HG02678 (cell line): ENCODE results near the gene AKR1C8.

Experiments used
- ATAC-seq: cut with Tn5 transposase; IDR thresholded peaks from one replicate; pipeline ENCODE4 v1.9.1; 2021; ENCODE audit warnings: mild to moderate bottlenecking, moderate library complexity; ENCODE audit not compliant: unreplicated experiment

The AKR1C8 gene

DNA sequence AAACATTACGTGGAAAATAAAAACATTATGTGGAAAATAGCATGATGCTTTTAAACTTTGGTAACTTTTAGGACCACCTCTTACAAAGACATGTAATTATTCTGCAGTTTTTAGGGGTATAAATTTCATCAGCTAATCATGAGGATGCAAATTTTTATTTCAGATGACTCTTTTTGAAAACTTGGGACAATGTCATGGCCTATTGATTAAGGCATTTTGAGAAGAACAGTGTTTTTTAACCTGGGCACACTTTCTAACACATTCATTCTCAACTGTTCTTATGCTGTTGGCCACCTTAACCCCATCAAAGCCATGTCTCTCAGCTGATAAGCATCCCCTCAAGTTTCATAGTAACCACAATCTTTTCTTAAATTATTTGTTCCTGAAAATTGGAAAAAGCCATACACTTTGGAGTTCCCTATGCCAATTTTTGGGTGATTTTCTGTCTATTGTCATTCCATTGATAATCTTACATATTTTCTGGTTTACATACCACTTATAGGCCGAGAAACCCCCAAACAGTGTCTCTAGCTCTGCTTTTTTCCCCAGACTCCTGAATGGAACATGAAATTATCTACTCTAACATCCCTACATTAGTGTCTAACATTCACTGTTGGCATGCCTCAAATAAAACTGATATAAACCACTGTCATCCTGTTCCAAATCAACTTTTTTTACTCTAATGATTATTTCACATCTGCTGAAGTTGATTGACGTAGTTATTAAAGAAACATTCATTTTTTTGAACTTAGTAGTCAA lies 76.1 kb downstream of the AKR1C8 start:
- ATAC-seq: no peak

DNA sequence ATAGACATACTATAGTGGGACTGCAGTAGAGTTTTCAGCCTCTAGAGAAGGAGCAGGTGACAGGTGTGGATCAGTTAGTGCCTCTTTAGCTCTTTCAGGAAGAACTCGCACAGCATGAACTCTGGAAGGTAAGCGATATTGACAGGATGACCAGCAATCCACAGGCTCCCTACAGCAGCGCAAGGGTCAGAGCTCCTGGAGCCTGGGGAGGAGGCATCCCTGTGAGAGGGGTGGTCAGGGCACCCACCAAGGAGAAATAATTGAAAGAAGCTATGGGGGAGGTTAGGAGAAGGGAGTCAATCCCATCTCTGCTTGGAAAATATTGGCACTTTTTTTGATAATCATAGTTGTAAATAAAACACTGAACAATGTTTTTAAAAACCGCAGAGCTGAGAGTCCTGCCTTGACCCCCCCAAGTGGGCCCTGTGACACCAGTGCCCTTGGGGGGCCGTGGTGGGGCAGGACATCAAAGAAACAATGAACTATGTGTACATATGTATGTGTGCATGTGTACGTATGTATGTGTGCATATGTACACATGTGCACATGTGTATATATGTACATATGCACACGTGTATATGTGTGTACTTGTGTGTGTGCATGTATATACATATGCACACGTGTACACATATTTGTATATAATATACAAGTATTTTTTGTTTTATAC lies 77.0 kb downstream of the AKR1C8 start:
- no peak for ATAC-seq

DNA sequence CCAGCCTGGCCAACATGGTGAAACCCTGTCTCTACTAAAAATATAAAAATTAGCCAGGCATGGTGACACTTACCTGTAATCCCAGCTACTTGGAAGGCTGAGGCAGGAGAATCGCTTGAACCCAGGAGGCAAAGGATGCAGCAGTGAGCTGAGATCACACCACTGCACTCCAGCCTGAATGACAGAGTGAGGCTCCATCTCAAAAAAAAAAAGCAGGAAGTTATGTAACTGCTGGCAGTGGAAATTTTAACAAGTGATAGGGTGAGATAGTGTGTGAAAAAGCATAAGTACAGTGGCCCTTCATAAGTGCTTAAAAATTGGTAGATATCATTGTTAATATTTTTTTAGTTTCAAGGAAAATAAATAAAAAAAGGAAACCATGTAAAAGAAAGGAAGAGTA lies 78.4 kb downstream of the AKR1C8 start:
- no peak for ATAC-seq

DNA sequence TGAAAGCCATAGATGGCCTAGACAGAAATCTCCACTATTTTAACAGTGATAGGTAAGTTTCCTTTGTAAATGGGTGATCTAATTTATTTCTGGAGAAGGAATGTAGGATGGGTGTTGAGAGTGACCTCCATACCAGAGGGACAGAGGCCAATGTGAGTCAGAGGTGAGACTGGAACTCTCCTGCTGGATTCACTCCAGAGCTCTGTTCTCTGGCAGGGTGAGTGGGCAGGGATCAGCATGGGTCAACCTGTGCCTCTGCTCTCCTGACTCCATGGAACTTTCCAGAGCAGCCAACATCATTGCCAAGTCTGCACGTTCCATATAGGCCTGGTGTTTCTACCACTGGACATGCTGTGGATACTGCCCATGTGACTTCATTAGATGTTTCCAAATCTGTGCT lies 79.3 kb downstream of the AKR1C8 start:
- ATAC-seq: no peak
